Rectal smooth muscle tissue (tissue), 1 donor: ENCODE measurements around the gene SERPINB13.

Experiments
- H3K27ac ChIP-seq: one replicate; pipeline ENCODE4 v1.7.0; 2013; ENCODE audit warnings: low read depth, low read length, inconsistent platforms
- H3K27me3 ChIP-seq: one replicate; pipeline ENCODE4 v1.7.0; 2013; ENCODE audit warnings: low read length; ENCODE audit not compliant: control insufficient read depth, insufficient read depth
- H3K36me3 ChIP-seq: one replicate; pipeline ENCODE4 v1.7.0; 2013; ENCODE audit warnings: low read length; ENCODE audit not compliant: control insufficient read depth, insufficient read depth
- H3K4me1 ChIP-seq: one replicate; pipeline ENCODE4 v1.7.0; 2013; ENCODE audit warnings: low read length; ENCODE audit not compliant: control insufficient read depth, insufficient read depth
- H3K4me3 ChIP-seq: one replicate; pipeline ENCODE4 v1.7.0; 2013; ENCODE audit warnings: low read length
- H3K9ac ChIP-seq: one replicate; pipeline ENCODE4 v1.7.0; 2013; ENCODE audit warnings: low read length

Gene SERPINB13

GRCh38 chr18:63586966-63587365, at the start of gene SERPINB13:
TSS of gene SERPINB13 (plus strand) at chr18:63587343. CDS start at chr18:63588668, 1,325 bp downstream.
- no peaks in the 10 kb centered on the region for H3K4me1 ChIP-seq
- H3K4me3 ChIP-seq, result no peak within 1 kb of the TSS
- no peak within 1 kb of the TSS for H3K27ac ChIP-seq
- no peaks in the 10 kb centered on the region for H3K36me3 ChIP-seq
- H3K27me3 ChIP-seq, result no peaks in the 10 kb centered on the region
- no peak within 1 kb of the TSS for H3K9ac ChIP-seq

GRCh38 chr18:63539904-63540510, 47.1 kb upstream of the SERPINB13 start:
- Histone ChIP-seq H3K27ac (no peak overlapping the region), H3K36me3 (no peaks in the 10 kb centered on the region), H3K4me3 (no peak overlapping the region), H3K9ac (no peak overlapping the region), H3K27me3 (no peaks in the 10 kb centered on the region), H3K4me1 (no peaks in the 10 kb centered on the region)

- Histone ChIP-seq H3K4me1 (no peaks in the 10 kb centered on the region), H3K36me3 (no peaks in the 10 kb centered on the region), H3K27me3 (no peaks in the 10 kb centered on the region), H3K9ac (no peak within 1 kb of the TSS), H3K4me3 (no peak within 1 kb of the TSS), H3K27ac (no peak within 1 kb of the TSS)
Measured at GRCh38 chr18:63542069-63542468, 45.1 kb upstream of the SERPINB13 start, which contains the start of gene SERPINB12. TSS of gene SERPINB12 (plus strand) at chr18:63542369. CDS start at chr18:63556160, 13,791 bp downstream.

- H3K36me3 ChIP-seq, result no peaks in the 10 kb centered on the region
- H3K4me1 ChIP-seq, result no peaks in the 10 kb centered on the region
- no peaks in the 10 kb centered on the region for H3K27me3 ChIP-seq
- no peak overlapping the region for H3K4me3 ChIP-seq
- no peak overlapping the region for H3K9ac ChIP-seq
- no peak overlapping the region for H3K27ac ChIP-seq
Measured at GRCh38 chr18:63544017-63544416, 43.1 kb upstream of the SERPINB13 start.

GRCh38 chr18:63545000-63545399, 42.1 kb upstream of the SERPINB13 start:
- Histone ChIP-seq H3K27me3 (no peaks in the 10 kb centered on the region), H3K27ac (no peak overlapping the region), H3K4me1 (no peaks in the 10 kb centered on the region), H3K4me3 (no peak overlapping the region), H3K9ac (no peak overlapping the region), H3K36me3 (no peaks in the 10 kb centered on the region)

GRCh38 chr18:63550068-63550467, 37.1 kb upstream of the SERPINB13 start:
- Histone ChIP-seq H3K36me3 (no peaks in the 10 kb centered on the region), H3K4me3 (no peak overlapping the region), H3K4me1 (peaks cover 8% of the 10 kb centered on the region), H3K9ac (no peak overlapping the region), H3K27ac (no peak overlapping the region), H3K27me3 (no peaks in the 10 kb centered on the region)

GRCh38 chr18:63551769-63552168, 35.4 kb upstream of the SERPINB13 start:
- Histone ChIP-seq H3K4me1 (peaks cover 8% of the 10 kb centered on the region), H3K9ac (no peak overlapping the region), H3K4me3 (no peak overlapping the region), H3K27ac (no peak overlapping the region), H3K27me3 (no peaks in the 10 kb centered on the region), H3K36me3 (no peaks in the 10 kb centered on the region)

- no peak overlapping the region for H3K9ac ChIP-seq
- peaks cover 8% of the 10 kb centered on the region for H3K4me1 ChIP-seq
- no peak overlapping the region for H3K4me3 ChIP-seq
- no peaks in the 10 kb centered on the region for H3K36me3 ChIP-seq
- no peaks in the 10 kb centered on the region for H3K27me3 ChIP-seq
- no peak overlapping the region for H3K27ac ChIP-seq
Measured at GRCh38 chr18:63552581-63552980, 34.6 kb upstream of the SERPINB13 start.

- no peaks in the 10 kb centered on the region for H3K36me3 ChIP-seq
Measured at GRCh38 chr18:63553081-63553480, 34.1 kb upstream of the SERPINB13 start.

GRCh38 chr18:63559567-63560491, 27.3 kb upstream of the SERPINB13 start:
- no peaks in the 10 kb centered on the region for H3K36me3 ChIP-seq
- no peaks in the 10 kb centered on the region for H3K27me3 ChIP-seq
- H3K27ac ChIP-seq, result no peak overlapping the region
- no peaks in the 10 kb centered on the region for H3K4me1 ChIP-seq
- no peak overlapping the region for H3K4me3 ChIP-seq
- no peak overlapping the region for H3K9ac ChIP-seq

More at GRCh38 chr18:63553081-63553480, 34.1 kb upstream of the SERPINB13 start:
- no peak overlapping the region for H3K27ac ChIP-seq
- H3K4me3 ChIP-seq, result no peak overlapping the region
- no peak overlapping the region for H3K9ac ChIP-seq
- no peaks in the 10 kb centered on the region for H3K27me3 ChIP-seq
- peaks cover 8% of the 10 kb centered on the region for H3K4me1 ChIP-seq

GRCh38 chr18:63562284-63562683, 24.9 kb upstream of the SERPINB13 start:
- Histone ChIP-seq H3K4me1 (no peaks in the 10 kb centered on the region), H3K4me3 (no peak overlapping the region), H3K36me3 (no peaks in the 10 kb centered on the region), H3K27ac (no peak overlapping the region), H3K27me3 (no peaks in the 10 kb centered on the region), H3K9ac (no peak overlapping the region)

- no peaks in the 10 kb centered on the region for H3K27me3 ChIP-seq
- H3K27ac ChIP-seq, result no peak overlapping the region
- H3K9ac ChIP-seq, result no peak overlapping the region
- no peaks in the 10 kb centered on the region for H3K36me3 ChIP-seq
- H3K4me1 ChIP-seq, result peaks cover 5% of the 10 kb centered on the region
- no peak overlapping the region for H3K4me3 ChIP-seq
Measured at GRCh38 chr18:63564021-63564420, 23.1 kb upstream of the SERPINB13 start.
